H1 (cell line): Measurements from ENCODE around the gene ACAD10. TPM values are rescaled to one million over a fixed set of nuclear protein-coding genes. Genes with fewer than 3 reads are reported as not detected.

Experiments used
- microRNA-seq, 2 experiments: library from miRNA; unstranded; fragments of <30 nt; microRNA quantifications; one replicate each; pipeline versions ENCODE4 to v1.2.0, GENCODE V29; 2016 to 2020; ENCODE audit warnings: borderline microRNAs expressed in 2 of 2, borderline number of aligned reads in 2 of 2, borderline replicate concordance in 1 of 2
- polyA plus RNA-seq, 7 experiments: library from polyadenylated mRNA; depleted of rRNA in 3 of 7; stranded (reverse) in 5 of 7; unstranded in 2 of 7; fragments of >200 nt in 5 of 7; fragments of 200-250 nt in 2 of 7; gene quantifications; 1 replicate in 5 of 7; 2 replicates in 1 of 7; 4 replicates in 1 of 7; pipeline versions ENCODE4 v1.2.1 to v1.2.3, GENCODE V29; 2011 to 2013; ENCODE audit warnings: missing spikeins in 2 of 7, mixed read lengths in 2 of 7
- small RNA-seq: library from polyadenylated mRNA; stranded (forward); fragments of <200 nt; extraction: miRNeasy Mini kit (QIAGEN cat#:217004); gene quantifications from one replicate; pipeline ENCODE3, GENCODE V24; 2013; ENCODE audit not compliant: insufficient read depth
- total RNA-seq: library from RNA; stranded (reverse); fragmentation: NEBNext Ultra II Directional; extraction: Animal tissue kit (Norgen Biotek cat#: 25700); gene quantifications from 2 replicates; pipeline ENCODE4 v1.2.1, GENCODE V29; 2021

Gene ACAD10
- total and polyA plus RNA-seq, 2 of the 8 experiments (the other 6 are each of a cell fraction or from before 2014, with no cell fraction given) = 17.3 to 23.3 TPM

Small RNA genes lying within 50 kb of the gene (microRNA-seq; reads per million reads assigned to microRNA genes)
- 0 reads per million in 2 experiments for gene MIR6761

Small RNA genes lying within 50 kb of the gene (small RNA-seq; reads per million reads assigned to genes)
- 0.86 reads per million for gene MIR6761

Other genes with a start within 250 kb of the ACAD10 start
- gene ATXN2, start 86.7 kb upstream of the ACAD10 start, total RNA-seq = 73.4 and 80.7 TPM in 2 replicates
- gene ATXN2, start 86.7 kb upstream of the ACAD10 start, polyA plus RNA-seq (2011; rRNA removed) = 46.6 and 57.7 TPM in 2 replicates
- gene BRAP, start 97 bp upstream of the ACAD10 start, total RNA-seq = 20.1 and 22.2 TPM in 2 replicates
- 11.7 and 12.8 TPM in 2 replicates for gene BRAP, start 97 bp upstream of the ACAD10 start, polyA plus RNA-seq (2011; rRNA removed)
- gene ALDH2, start 80.9 kb downstream of the ACAD10 start, total RNA-seq = 40.4 and 43.8 TPM in 2 replicates
- 25.4 and 31.3 TPM in 2 replicates for gene ALDH2, start 80.9 kb downstream of the ACAD10 start, polyA plus RNA-seq (2011; rRNA removed)
- 90.8 and 91.5 TPM in 2 replicates for gene MAPKAPK5, start 156.2 kb downstream of the ACAD10 start, total RNA-seq
- gene MAPKAPK5, start 156.2 kb downstream of the ACAD10 start, polyA plus RNA-seq (2011; rRNA removed) = 33.8 and 40.0 TPM in 2 replicates